HEK293T (cell line): ENCODE results near the gene ADIRF.
A peak's percentile ranks its signal among the peaks of the same experiment; 100 is the strongest.
"Not testable (repeated sequence)": the region's sequence is repeated elsewhere in the genome, so short reads cannot be mapped to it uniquely, and the experiment has no call there.

Experiments used
- ARNT ChIP-seq: fragments of 450-650 bp; IDR thresholded peaks from 2 replicates; pipeline ENCODE4 v1.6.1; 2017; ENCODE audit warnings: mild to moderate bottlenecking
- BHLHE40 ChIP-seq: fragments of 450-650 bp; IDR thresholded peaks from 2 replicates; pipeline ENCODE4 v1.6.1; 2016; ENCODE audit warnings: mild to moderate bottlenecking, moderate library complexity, borderline replicate concordance
- FOXK2 ChIP-seq: fragments of 450-650 bp; IDR thresholded peaks from 2 replicates; pipeline ENCODE4 v1.6.1; 2016; ENCODE audit warnings: mild to moderate bottlenecking
- FOXM1 ChIP-seq: fragments of 450-650 bp; IDR thresholded peaks from 2 replicates; pipeline ENCODE4 v1.6.1; 2017; ENCODE audit warnings: mild to moderate bottlenecking, borderline replicate concordance
- L3MBTL2 ChIP-seq: fragments of 450-650 bp; conservative IDR thresholded peaks from 2 replicates; pipeline ENCODE4 v1.6.1; 2016; ENCODE audit warnings: mild to moderate bottlenecking
- NFRKB ChIP-seq: fragments of 450-650 bp; IDR thresholded peaks from 2 replicates; pipeline ENCODE4 v1.6.1; 2016; ENCODE audit warnings: mild to moderate bottlenecking, moderate library complexity
- SP1 ChIP-seq: fragments of 450-650 bp; IDR thresholded peaks from 2 replicates; pipeline ENCODE4 v1.6.1; 2017
- SUZ12 ChIP-seq: fragments of 450-650 bp; IDR thresholded peaks from 2 replicates; pipeline ENCODE4 v1.6.1; 2016; ENCODE audit warnings: mild to moderate bottlenecking
- TARDBP ChIP-seq: fragments of 450-650 bp; IDR thresholded peaks from 2 replicates; pipeline ENCODE4 v1.6.1; 2016
- ZNF384 ChIP-seq: fragments of 450-650 bp; IDR thresholded peaks from 2 replicates; pipeline ENCODE4 v1.6.1; 2016

- TF ChIP-seq FOXK2, TARDBP, NFRKB, FOXM1, BHLHE40, SP1, ZNF384, SUZ12, ARNT: not testable (repeated sequence)
- TF ChIP-seq L3MBTL2: peak; percentile 59
Measured at GRCh38 chr10:86981020-86981419, 12.7 kb downstream of the ADIRF start.
